A673 (cell line): Measurements from ENCODE around the gene SMYD3.

ENCODE experiments used
- EZH2 ChIP-seq: fragments of 200-600 bp; sonication (generic); IDR thresholded peaks from 2 replicates; pipeline ENCODE4 v1.6.1; 2017; ENCODE audit warnings: borderline replicate concordance, low read depth, mild to moderate bottlenecking, mixed read lengths, antibody characterized with exemption, low read length; ENCODE audit not compliant: poor library complexity, severe bottlenecking
- TF ChIP-seq, protein P1 (sequence below): fragments of 300-800, 200-600 bp; sonication (generic); conservative IDR thresholded peaks from 2 replicates; pipeline ENCODE4 v1.5.1; 2017; ENCODE audit warnings: low read depth, mild to moderate bottlenecking, antibody characterized with exemption, low read length, moderate library complexity, mixed read lengths

GRCh38 chr1:245870698-245871097, 636.4 kb downstream of the SMYD3 start:
- TF ChIP-seq, protein P1, sequence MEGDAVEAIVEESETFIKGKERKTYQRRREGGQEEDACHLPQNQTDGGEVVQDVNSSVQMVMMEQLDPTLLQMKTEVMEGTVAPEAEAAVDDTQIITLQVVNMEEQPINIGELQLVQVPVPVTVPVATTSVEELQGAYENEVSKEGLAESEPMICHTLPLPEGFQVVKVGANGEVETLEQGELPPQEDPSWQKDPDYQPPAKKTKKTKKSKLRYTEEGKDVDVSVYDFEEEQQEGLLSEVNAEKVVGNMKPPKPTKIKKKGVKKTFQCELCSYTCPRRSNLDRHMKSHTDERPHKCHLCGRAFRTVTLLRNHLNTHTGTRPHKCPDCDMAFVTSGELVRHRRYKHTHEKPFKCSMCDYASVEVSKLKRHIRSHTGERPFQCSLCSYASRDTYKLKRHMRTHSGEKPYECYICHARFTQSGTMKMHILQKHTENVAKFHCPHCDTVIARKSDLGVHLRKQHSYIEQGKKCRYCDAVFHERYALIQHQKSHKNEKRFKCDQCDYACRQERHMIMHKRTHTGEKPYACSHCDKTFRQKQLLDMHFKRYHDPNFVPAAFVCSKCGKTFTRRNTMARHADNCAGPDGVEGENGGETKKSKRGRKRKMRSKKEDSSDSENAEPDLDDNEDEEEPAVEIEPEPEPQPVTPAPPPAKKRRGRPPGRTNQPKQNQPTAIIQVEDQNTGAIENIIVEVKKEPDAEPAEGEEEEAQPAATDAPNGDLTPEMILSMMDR = no peak
- no peak for TF ChIP-seq EZH2
